ENCODE data around the gene SMAD7. TPM values are rescaled to one million over a fixed set of nuclear protein-coding genes. Genes with fewer than 3 reads are reported as not detected.
A peak's percentile ranks its signal among the peaks of the same experiment; 100 is the strongest.

Gene SMAD7
- total RNA-seq, 2 experiments from 2014 or later, result 244 to 254 TPM

- ChIA-PET CTCF (no interaction called here), POLR2A (no interaction called here)
- no peaks in the 10 kb centered on the region for H3K9me3 Mint-ChIP-seq
- H3K4me1 Mint-ChIP-seq (ENCODE audit: low read depth), result peaks cover 21% of the 10 kb centered on the region
- H3K36me3 Mint-ChIP-seq (ENCODE audit: low read depth), result no peaks in the 10 kb centered on the region
- Histone ChIP-seq H3K36me3 (ENCODE audit: insufficient read depth, low read length) (no peaks in the 10 kb centered on the region), H3K27ac (ENCODE audit: low read depth in 1 of 2, low read length in 2 of 2) (no peak overlapping the region), H3K4me3 (ENCODE audit: low read length) (no peak overlapping the region), H3K4me1 (ENCODE audit: insufficient read depth, low read length) (peaks cover 23% of the 10 kb centered on the region), H3K9me3 (ENCODE audit: control insufficient read depth in 1 of 2, insufficient read depth in 1 of 2, low read length in 2 of 2) (no peaks in the 10 kb centered on the region), H3K27me3 (ENCODE audit: control insufficient read depth in 1 of 2, insufficient read depth in 2 of 2, low read length in 2 of 2) (no peaks in the 10 kb centered on the region)
- H3K27me3 Mint-ChIP-seq, result no peaks in the 10 kb centered on the region
- TF ChIP-seq, protein P1, sequence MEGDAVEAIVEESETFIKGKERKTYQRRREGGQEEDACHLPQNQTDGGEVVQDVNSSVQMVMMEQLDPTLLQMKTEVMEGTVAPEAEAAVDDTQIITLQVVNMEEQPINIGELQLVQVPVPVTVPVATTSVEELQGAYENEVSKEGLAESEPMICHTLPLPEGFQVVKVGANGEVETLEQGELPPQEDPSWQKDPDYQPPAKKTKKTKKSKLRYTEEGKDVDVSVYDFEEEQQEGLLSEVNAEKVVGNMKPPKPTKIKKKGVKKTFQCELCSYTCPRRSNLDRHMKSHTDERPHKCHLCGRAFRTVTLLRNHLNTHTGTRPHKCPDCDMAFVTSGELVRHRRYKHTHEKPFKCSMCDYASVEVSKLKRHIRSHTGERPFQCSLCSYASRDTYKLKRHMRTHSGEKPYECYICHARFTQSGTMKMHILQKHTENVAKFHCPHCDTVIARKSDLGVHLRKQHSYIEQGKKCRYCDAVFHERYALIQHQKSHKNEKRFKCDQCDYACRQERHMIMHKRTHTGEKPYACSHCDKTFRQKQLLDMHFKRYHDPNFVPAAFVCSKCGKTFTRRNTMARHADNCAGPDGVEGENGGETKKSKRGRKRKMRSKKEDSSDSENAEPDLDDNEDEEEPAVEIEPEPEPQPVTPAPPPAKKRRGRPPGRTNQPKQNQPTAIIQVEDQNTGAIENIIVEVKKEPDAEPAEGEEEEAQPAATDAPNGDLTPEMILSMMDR (IDR thresholded peaks at IDR 0.05), result no peak
- ATAC-seq (ENCODE audit: poor library complexity) (no peak), DNase-seq (peak in 3 of 14 experiments; percentile 14 to 70 (median 62))
- no peak overlapping the region for H3K4me3 Mint-ChIP-seq
- intact Hi-C loops (cut with DNase I, micrococcal nuclease), result no loop called here
- no peak overlapping the region for H3K27ac Mint-ChIP-seq
Measured at GRCh38 chr18:48992791-48993555, 42.2 kb upstream of the SMAD7 start.

DNA sequence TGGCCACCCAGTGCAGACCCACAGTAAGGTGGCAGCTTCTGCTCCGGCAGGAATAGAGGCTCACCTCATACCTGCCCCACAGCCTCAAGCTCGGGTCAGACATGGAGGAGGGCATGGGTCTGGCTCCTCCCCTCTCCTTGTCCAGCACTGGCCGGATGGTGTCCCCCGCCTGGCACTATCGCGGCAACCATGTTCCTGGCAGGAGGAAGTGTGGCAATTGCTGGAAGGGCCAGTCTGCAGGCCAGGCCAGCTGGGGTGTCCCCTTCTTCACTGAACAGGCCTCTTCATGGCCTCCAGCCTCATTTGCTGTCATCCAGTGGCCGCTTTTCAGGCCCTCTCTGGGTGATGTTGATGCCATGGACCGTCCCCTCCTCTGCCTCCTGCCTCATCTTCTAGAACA is 41.4 kb upstream of the SMAD7 start:
- TF ChIP-seq, protein P1 (IDR thresholded peaks at IDR 0.05), result no peak
- POLR2A ChIA-PET, result no interaction called here
- DNase-seq (no peak), ATAC-seq (ENCODE audit: poor library complexity) (no peak)
- Mint-ChIP-seq H3K9me3 (no peaks in the 10 kb centered on the region), H3K4me1 (ENCODE audit: low read depth) (peaks cover 12% of the 10 kb centered on the region), H3K27me3 (no peaks in the 10 kb centered on the region), H3K4me3 (no peak overlapping the region), H3K27ac (no peak overlapping the region), H3K36me3 (ENCODE audit: low read depth) (no peaks in the 10 kb centered on the region)
- H3K4me3 ChIP-seq (ENCODE audit: low read length), result no peak overlapping the region
- H3K9me3 ChIP-seq (ENCODE audit: control insufficient read depth in 1 of 2, insufficient read depth in 1 of 2, low read length in 2 of 2), result no peaks in the 10 kb centered on the region
- intact Hi-C loops (cut with DNase I, micrococcal nuclease), result no loop called here
- no peak overlapping the region for H3K27ac ChIP-seq (ENCODE audit: low read depth in 1 of 2, low read length in 2 of 2)
- CTCF ChIA-PET, result no interaction called here
- H3K27me3 ChIP-seq (ENCODE audit: control insufficient read depth in 1 of 2, insufficient read depth in 2 of 2, low read length in 2 of 2), result no peaks in the 10 kb centered on the region
- H3K36me3 ChIP-seq (ENCODE audit: insufficient read depth, low read length), result no peaks in the 10 kb centered on the region
- H3K4me1 ChIP-seq (ENCODE audit: insufficient read depth, low read length), result peaks cover 14% of the 10 kb centered on the region

DNA sequence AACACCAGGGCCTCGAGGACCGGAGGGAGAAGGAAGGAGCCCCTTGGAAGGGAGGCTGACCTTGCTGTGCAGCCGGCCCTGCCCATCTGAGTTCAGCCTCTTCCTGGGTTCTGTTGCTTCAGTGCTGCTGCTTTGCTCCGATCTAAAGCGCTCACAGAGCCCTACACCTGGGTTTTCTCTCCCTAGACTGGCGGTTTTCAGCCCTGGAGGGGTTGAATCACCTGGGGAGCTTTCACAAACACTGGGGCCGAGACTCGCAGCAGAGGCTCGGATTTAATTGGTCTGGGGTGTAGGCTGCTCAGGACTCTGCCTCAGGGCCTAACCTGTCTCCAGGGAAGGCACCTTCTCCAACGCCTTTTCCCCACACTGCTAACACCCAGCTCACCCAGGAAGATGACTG is 40.9 kb upstream of the SMAD7 start:
- Histone ChIP-seq H3K27me3 (ENCODE audit: control insufficient read depth in 1 of 2, insufficient read depth in 2 of 2, low read length in 2 of 2) (no peaks in the 10 kb centered on the region), H3K9me3 (ENCODE audit: control insufficient read depth in 1 of 2, insufficient read depth in 1 of 2, low read length in 2 of 2) (no peaks in the 10 kb centered on the region), H3K36me3 (ENCODE audit: insufficient read depth, low read length) (no peaks in the 10 kb centered on the region), H3K27ac (ENCODE audit: low read depth in 1 of 2, low read length in 2 of 2) (no peak overlapping the region), H3K4me1 (ENCODE audit: insufficient read depth, low read length) (peaks cover 10% of the 10 kb centered on the region), H3K4me3 (ENCODE audit: low read length) (no peak overlapping the region)
- DNase-seq (no peak), ATAC-seq (ENCODE audit: poor library complexity) (no peak)
- intact Hi-C loops (cut with DNase I, micrococcal nuclease), result no loop called here
- no peaks in the 10 kb centered on the region for H3K36me3 Mint-ChIP-seq (ENCODE audit: low read depth)
- POLR2A ChIA-PET, result no interaction called here
- CTCF ChIA-PET, result no interaction called here
- no peaks in the 10 kb centered on the region for H3K9me3 Mint-ChIP-seq
- no peak overlapping the region for H3K27ac Mint-ChIP-seq
- no peak overlapping the region for H3K4me3 Mint-ChIP-seq
- no peaks in the 10 kb centered on the region for H3K27me3 Mint-ChIP-seq
- TF ChIP-seq, protein P1 (IDR thresholded peaks at IDR 0.05), result no peak
- peaks cover 8% of the 10 kb centered on the region for H3K4me1 Mint-ChIP-seq (ENCODE audit: low read depth)
